Eye (tissue), 1 donor: ENCODE data around the gene C5orf15.

Source experiments
- DNase-seq: peaks from one replicate; pipeline ENCODE4 v3.0.0-alpha.2; 2015

C5orf15 gene

DNA sequence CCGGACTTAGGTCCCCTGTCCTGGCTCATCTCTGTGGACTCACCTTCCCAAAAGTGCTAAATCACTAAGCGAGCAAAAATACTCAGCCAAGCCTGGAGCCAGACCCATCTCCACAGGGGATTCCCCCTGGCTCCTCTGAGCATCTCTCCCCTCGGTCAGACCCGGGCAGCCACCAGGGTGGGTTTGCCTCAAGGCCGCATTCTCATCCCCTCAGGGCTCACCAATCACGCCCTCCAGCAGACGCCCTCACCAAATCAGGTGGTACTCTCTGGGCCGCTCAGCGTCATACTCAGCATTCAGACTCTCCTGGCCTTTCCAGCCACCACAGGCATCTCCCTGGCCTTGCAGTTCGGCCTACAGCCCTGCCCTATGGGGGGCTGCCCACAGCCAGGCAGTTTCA is 49.7 kb downstream of the C5orf15 start:
- DNase-seq = no peak

DNA sequence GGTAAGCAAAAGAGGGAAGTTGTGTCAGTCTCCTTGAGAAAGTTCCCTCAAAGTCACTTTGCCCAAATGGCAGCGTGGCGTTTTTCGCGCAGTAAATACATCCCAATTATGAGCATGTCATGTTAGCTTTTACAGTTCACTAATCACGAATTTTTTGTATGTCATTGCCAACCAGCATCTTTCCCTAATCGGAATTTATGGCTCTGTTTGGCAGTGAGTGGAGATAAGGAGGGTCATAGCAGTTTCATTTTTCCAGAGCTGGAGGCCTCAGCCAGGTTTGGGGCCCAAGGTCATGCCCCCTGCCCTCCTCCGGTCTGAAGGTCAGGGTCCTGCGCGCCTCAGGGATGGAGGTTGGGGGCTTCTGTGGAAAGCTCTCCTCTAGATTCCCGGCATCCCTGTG is 50.1 kb downstream of the C5orf15 start:
- no peak for DNase-seq

GRCh38 chr5:133917785-133918184 is 50.6 kb downstream of the C5orf15 start:
- no peak for DNase-seq

DNA sequence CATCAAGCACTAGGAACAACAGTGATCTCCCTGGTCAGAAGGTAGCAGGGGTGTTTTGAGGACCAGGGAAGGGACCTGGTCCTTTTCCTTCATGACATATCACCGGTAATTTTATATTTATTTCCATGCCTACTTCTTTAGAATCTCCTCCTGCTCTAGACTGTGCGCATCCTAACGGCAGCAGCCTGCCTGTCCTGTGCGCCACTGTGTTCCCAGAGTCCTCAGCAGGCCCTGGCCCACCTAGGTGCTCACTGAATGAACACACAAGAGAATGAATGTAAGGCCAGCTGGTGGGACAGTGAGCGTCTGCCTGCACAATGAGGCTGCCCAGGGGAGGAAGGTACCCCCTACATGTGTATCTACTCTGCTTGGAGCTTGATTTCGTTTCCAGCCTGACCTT is 51.5 kb downstream of the C5orf15 start:
- DNase-seq = no peak

GRCh38 chr5:133916479-133916878 is 51.9 kb downstream of the C5orf15 start:
- no peak for DNase-seq

DNA sequence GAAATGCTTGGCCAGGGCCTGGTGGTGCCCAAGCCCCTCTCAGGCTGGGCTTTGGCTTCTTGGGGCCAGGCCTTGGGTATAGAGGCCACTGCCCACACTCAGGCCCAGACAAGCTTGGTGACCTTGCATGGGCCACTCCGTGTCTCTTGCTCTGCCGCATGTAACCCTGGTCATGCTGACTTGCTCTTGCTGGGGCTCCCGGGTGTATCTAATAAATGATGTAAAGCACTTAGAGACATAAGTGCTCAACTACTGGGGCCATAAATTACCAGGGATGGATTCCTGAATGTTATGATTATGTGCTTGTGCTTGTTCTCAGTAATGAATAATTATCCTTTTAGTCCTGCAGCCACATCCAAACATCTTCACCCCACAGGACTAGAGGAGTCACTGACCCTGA is 54.0 kb downstream of the C5orf15 start:
- DNase-seq = no peak

GRCh38 chr5:133913413-133914155 is 54.8 kb downstream of the C5orf15 start:
- DNase-seq = no peak

- no peak for DNase-seq
These were observed 55.5 kb downstream of the C5orf15 start for GRCh38 chr5:133912951-133913350.

- DNase-seq = no peak
These were observed 57.9 kb downstream of the C5orf15 start for GRCh38 chr5:133910571-133910970.

- no peak for DNase-seq
These were observed 58.8 kb downstream of the C5orf15 start for GRCh38 chr5:133909603-133910002.

DNA sequence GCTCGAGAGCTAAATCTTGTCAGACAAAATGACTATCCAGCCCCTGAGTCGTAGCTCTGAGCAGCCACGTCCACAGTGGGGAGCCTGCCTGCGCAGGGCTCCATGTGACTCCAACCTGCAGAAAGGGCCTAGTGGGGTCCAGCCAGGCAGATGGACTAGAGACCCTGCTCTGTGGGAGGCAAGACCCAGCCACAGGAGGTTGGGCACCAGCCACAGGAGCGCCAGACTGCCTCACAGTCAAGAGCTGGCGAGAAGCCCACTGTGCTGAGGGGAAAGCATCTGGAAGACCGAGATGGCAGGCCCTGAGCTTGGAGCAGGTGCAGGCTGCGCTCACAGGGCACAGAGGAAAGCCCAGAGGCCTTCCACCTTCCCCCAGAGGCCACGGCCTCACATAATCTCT is 61.4 kb downstream of the C5orf15 start:
- DNase-seq = peak; percentile 42

GRCh38 chr5:133906303-133906702 is 62.1 kb downstream of the C5orf15 start:
- no peak for DNase-seq
